AG09319 (cell line): ENCODE measurements around the gene NFKBIE.

ENCODE experiments used
- DNase-seq: peaks from one replicate; pipeline ENCODE4 v3.0.0-alpha.2; 2010; ENCODE audit warnings: low read depth; ENCODE audit errors: extremely low read depth
- CTCF ChIP-seq: IDR thresholded peaks from 2 replicates; pipeline ENCODE4 v1.5.1; 2011; ENCODE audit warnings: low read depth, mild to moderate bottlenecking, inconsistent platforms, low read length, moderate library complexity

Gene NFKBIE

GRCh38 chr6:44276667-44277640 is 11.6 kb upstream of the NFKBIE start:
- no peak for TF ChIP-seq CTCF
- DNase-seq = no peak

GRCh38 chr6:44275749-44276648 is 10.6 kb upstream of the NFKBIE start:
- DNase-seq = no peak
- no peak for TF ChIP-seq CTCF

GRCh38 chr6:44275271-44275748 is 10.0 kb upstream of the NFKBIE start:
- TF ChIP-seq CTCF = no peak
- DNase-seq = no peak

GRCh38 chr6:44273617-44274016 is 8.3 kb upstream of the NFKBIE start:
- TF ChIP-seq CTCF = no peak
- no peak for DNase-seq

- TF ChIP-seq CTCF = no peak
- no peak for DNase-seq
Observed at GRCh38 chr6:44272999-44273566, 7.7 kb upstream of the NFKBIE start.

- TF ChIP-seq CTCF = no peak
- DNase-seq = no peak
Observed at GRCh38 chr6:44272529-44272928, 7.2 kb upstream of the NFKBIE start.
